Thymus (tissue), 11 donors: ENCODE measurements around the gene PDE6H. TPM values are rescaled to one million over a fixed set of nuclear protein-coding genes. Genes with fewer than 3 reads are reported as not detected.

Source experiments
- DNase-seq, 9 donors: peaks; one replicate each; pipeline ENCODE4 v3.0.0-alpha.2; 2013; ENCODE audit warnings: low spot score in 9 of 9, low read depth in 6 of 9, missing footprints in 1 of 9
- H3K27ac ChIP-seq, 2 donors: one replicate each; pipeline ENCODE4 v1.5.1; 2013; ENCODE audit warnings: control low read depth in 1 of 2, low read depth in 1 of 2, low read length in 1 of 2, mild to moderate bottlenecking in 1 of 2, moderate library complexity in 1 of 2
- H3K27me3 ChIP-seq, 2 donors: one replicate each; pipeline ENCODE4 v1.5.1; 2013; ENCODE audit warnings: low read length in 1 of 2; ENCODE audit not compliant: control insufficient read depth in 2 of 2, insufficient read depth in 1 of 2
- H3K36me3 ChIP-seq, 2 donors: one replicate each; pipeline ENCODE4 v1.5.1; 2013; ENCODE audit warnings: low read length in 1 of 2, mild to moderate bottlenecking in 1 of 2, moderate library complexity in 1 of 2; ENCODE audit not compliant: control insufficient read depth in 2 of 2, insufficient read depth in 2 of 2
- H3K4me1 ChIP-seq, 2 donors: one replicate each; pipeline ENCODE4 v1.5.1; 2013; ENCODE audit warnings: low read length in 2 of 2; ENCODE audit not compliant: control insufficient read depth in 2 of 2, insufficient read depth in 2 of 2
- H3K4me3 ChIP-seq, 2 donors: one replicate each; pipeline ENCODE4 v1.5.1; 2013; ENCODE audit warnings: low read length in 2 of 2, control low read depth in 1 of 2, mild to moderate bottlenecking in 1 of 2
- H3K9me3 ChIP-seq, 2 donors: one replicate each; pipeline ENCODE4 v1.5.1; 2013; ENCODE audit warnings: low read length in 1 of 2, mild to moderate bottlenecking in 1 of 2; ENCODE audit not compliant: control insufficient read depth in 2 of 2, insufficient read depth in 1 of 2
- WGBS: extraction: QIAGEN DNeasy Blood & Tissue Kit; methylation state at CpG from one replicate; pipeline ENCODE4 v1.1.7; 2013; 5-methylcytosine and 5-hydroxymethylcytosine counted together
- polyA plus RNA-seq: library from polyadenylated mRNA; stranded (reverse); fragments of 200-250 nt; gene quantifications from one replicate; pipeline ENCODE4 v1.2.3, GENCODE V29; 2013
- total RNA-seq: library from RNA; stranded (reverse); fragments of 120-200 nt; gene quantifications from one replicate; pipeline ENCODE4 v1.2.4, GENCODE V29; 2013
- donor health status: healthy.

PDE6H gene
- total and polyA plus RNA-seq, 2 donors, result 0.19 TPM; not detected in 1

DNA sequence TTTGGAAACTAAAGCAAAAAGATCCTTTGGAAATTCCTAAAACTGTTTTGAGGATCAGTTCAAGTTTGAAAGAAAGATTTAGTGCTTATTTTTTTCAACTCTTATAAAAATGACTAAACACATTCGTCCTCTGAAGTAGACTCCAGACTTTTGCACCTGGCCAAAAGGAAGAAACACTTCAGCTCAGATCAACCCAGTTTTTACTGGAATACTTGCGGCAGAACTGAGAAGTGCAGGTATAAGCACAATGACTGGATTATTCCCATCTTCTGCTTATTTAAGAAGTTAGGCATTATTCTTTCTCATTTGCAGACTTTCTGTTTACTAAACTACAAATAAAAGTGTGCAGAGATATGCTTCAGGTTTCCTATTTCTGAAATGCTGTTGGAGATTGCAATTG, 41.9 kb downstream of the PDE6H start:
- 87% methylated on average over 2 of the region's 2 CpGs for WGBS
- Histone ChIP-seq H3K27me3 (no peaks in the 10 kb centered on the region), H3K9me3 (no peaks in the 10 kb centered on the region), H3K36me3 (no peaks in the 10 kb centered on the region), H3K27ac (no peak overlapping the region), H3K4me1 (no peaks in the 10 kb centered on the region), H3K4me3 (no peak overlapping the region)
- DNase-seq, result no peak

DNA sequence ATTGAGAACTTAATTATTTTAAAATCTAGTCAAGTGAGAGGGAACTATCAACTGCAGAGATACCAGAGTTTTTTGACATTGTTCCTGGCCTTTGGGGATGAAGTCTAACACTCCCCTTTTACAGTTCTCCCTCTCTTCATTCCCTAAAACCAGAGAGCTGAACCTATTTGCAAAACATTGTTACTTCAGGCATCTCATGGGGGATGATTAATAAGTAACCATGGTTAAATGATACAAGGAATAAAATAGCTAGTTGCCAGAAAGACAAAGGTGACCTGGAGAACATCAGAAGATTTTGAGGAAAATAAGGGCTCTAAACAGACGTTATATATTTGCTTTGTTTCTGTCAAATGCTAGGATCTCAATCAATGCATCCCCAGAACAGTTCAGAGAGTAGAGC, 42.3 kb downstream of the PDE6H start:
- H3K27ac ChIP-seq, result no peak overlapping the region
- no peaks in the 10 kb centered on the region for H3K27me3 ChIP-seq
- no peak for DNase-seq
- H3K36me3 ChIP-seq, result no peaks in the 10 kb centered on the region
- no peaks in the 10 kb centered on the region for H3K9me3 ChIP-seq
- WGBS, result 96% methylated on average over 1 of the region's 1 CpG
- H3K4me3 ChIP-seq, result no peak overlapping the region
- no peaks in the 10 kb centered on the region for H3K4me1 ChIP-seq

DNA sequence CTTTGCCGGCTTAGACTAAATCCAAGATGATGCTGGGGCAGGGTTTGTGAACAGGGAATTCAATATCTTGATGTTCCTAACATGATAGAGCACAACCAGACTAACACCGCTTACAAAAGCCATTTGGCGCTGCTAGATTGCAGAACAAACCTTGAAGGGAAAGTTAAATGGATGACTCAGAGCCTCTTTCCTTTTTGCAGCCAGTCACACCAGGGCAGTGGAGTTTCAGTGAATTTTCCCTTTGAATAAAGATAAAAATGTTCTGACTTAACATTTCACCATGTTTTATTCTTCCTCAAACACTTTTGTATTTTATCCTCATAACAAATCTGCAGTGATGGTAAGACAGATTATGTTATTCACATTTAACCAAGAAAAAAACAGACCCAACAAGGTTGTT, 47.3 kb downstream of the PDE6H start:
- whole genome bisulfite sequencing, result 97% methylated on average over 3 of the region's 3 CpGs
- DNase-seq, result no peak
- H3K4me3 ChIP-seq, result no peak overlapping the region
- H3K4me1 ChIP-seq, result no peaks in the 10 kb centered on the region
- H3K36me3 ChIP-seq, result no peaks in the 10 kb centered on the region
- no peak overlapping the region for H3K27ac ChIP-seq
- no peaks in the 10 kb centered on the region for H3K9me3 ChIP-seq
- H3K27me3 ChIP-seq, result no peaks in the 10 kb centered on the region

Other genes with a start within 250 kb of the PDE6H start
- 9.2 TPM for gene WBP11, start 169.6 kb upstream of the PDE6H start, total RNA-seq
- 24.5 TPM for gene WBP11, start 169.6 kb upstream of the PDE6H start, polyA plus RNA-seq
- gene C12orf60, start 169.4 kb upstream of the PDE6H start, total RNA-seq, result 1.4 TPM
- gene C12orf60, start 169.4 kb upstream of the PDE6H start, polyA plus RNA-seq, result 2.2 TPM
- 0.05 TPM for gene SMCO3, start 158.9 kb upstream of the PDE6H start, total RNA-seq
- gene SMCO3, start 158.9 kb upstream of the PDE6H start, polyA plus RNA-seq, result 0.09 TPM
- gene ART4, start 129.5 kb upstream of the PDE6H start, total RNA-seq, result 0.38 TPM
- 0.16 TPM for gene ART4, start 129.5 kb upstream of the PDE6H start, polyA plus RNA-seq
- gene MGP, start 87.2 kb upstream of the PDE6H start, total RNA-seq, result 14.5 TPM
- gene MGP, start 87.2 kb upstream of the PDE6H start, polyA plus RNA-seq, result 149 TPM
- 1.3 TPM for gene ERP27, start 34.5 kb upstream of the PDE6H start, total RNA-seq
- 4.4 TPM for gene ERP27, start 34.5 kb upstream of the PDE6H start, polyA plus RNA-seq
- 1,161 TPM for gene ARHGDIB, start 11.4 kb upstream of the PDE6H start, total RNA-seq
- gene ARHGDIB, start 11.4 kb upstream of the PDE6H start, polyA plus RNA-seq, result 820 TPM
- gene RERG, start 248.4 kb downstream of the PDE6H start, total RNA-seq, result 1.4 TPM
- gene RERG, start 248.4 kb downstream of the PDE6H start, polyA plus RNA-seq, result 3.1 TPM